Gastroesophageal sphincter (tissue), 3 donors: ENCODE data around the gene PARD6B.

Source experiments
- POLR2AphosphoS5 ChIP-seq: sonication (generic); formaldehyde crosslinking; IDR thresholded peaks from one replicate; pipeline ENCODE4 v1.6.1; 2017; ENCODE audit warnings: antibody characterized with exemption
- TF ChIP-seq, protein P1 (sequence below), 4 experiments: fragments of 200-600 bp in 2 of 4; fragments of 450-650 bp in 2 of 4; sonication (generic) in 1 of 4; IDR thresholded peaks; one replicate each; pipeline ENCODE4 v1.5.1; 2017 to 2019; ENCODE audit warnings: antibody characterized with exemption in 4 of 4, mild to moderate bottlenecking in 2 of 4, moderate library complexity in 2 of 4

DNA sequence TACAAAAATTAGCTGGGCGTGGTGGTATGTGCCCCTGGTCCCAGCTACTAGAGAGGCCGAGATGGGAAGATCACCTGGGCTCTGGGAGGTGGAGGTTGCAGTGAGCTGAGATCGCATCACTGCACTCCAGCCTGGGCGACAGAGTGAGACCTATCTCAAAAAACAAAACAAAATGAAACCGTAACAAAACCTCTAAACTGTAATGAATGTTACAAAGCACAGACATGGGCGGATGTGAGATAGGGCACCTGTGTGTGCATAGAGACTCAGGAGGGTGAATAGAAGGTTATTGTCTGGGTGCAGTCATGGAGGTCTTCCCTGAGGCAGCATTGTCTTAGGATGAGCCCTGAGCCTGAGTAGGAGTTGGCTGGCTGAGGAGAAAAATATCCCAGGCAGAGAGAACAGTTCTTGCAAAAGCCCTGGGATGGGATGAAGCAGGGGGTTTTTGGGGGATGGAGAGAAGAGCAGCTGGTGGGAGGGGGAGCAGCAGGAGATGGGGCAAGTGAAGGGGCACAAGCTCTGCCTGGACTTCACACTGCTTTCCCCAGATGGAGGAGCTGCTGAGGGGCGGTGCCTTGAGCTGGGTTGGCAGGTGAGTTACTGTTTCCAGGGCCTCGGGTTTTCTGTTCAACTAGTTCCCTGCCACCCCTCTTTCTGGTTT lies 68.6 kb downstream of the PARD6B start:
- TF ChIP-seq, protein P1, sequence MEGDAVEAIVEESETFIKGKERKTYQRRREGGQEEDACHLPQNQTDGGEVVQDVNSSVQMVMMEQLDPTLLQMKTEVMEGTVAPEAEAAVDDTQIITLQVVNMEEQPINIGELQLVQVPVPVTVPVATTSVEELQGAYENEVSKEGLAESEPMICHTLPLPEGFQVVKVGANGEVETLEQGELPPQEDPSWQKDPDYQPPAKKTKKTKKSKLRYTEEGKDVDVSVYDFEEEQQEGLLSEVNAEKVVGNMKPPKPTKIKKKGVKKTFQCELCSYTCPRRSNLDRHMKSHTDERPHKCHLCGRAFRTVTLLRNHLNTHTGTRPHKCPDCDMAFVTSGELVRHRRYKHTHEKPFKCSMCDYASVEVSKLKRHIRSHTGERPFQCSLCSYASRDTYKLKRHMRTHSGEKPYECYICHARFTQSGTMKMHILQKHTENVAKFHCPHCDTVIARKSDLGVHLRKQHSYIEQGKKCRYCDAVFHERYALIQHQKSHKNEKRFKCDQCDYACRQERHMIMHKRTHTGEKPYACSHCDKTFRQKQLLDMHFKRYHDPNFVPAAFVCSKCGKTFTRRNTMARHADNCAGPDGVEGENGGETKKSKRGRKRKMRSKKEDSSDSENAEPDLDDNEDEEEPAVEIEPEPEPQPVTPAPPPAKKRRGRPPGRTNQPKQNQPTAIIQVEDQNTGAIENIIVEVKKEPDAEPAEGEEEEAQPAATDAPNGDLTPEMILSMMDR (IDR thresholded peaks at IDR 0.05), result no peak
- no peak for TF ChIP-seq POLR2AphosphoS5
